ENCODE measurements around the gene NNT.
A peak's percentile ranks its signal among the peaks of the same experiment; 100 is the strongest.

The NNT gene

DNA sequence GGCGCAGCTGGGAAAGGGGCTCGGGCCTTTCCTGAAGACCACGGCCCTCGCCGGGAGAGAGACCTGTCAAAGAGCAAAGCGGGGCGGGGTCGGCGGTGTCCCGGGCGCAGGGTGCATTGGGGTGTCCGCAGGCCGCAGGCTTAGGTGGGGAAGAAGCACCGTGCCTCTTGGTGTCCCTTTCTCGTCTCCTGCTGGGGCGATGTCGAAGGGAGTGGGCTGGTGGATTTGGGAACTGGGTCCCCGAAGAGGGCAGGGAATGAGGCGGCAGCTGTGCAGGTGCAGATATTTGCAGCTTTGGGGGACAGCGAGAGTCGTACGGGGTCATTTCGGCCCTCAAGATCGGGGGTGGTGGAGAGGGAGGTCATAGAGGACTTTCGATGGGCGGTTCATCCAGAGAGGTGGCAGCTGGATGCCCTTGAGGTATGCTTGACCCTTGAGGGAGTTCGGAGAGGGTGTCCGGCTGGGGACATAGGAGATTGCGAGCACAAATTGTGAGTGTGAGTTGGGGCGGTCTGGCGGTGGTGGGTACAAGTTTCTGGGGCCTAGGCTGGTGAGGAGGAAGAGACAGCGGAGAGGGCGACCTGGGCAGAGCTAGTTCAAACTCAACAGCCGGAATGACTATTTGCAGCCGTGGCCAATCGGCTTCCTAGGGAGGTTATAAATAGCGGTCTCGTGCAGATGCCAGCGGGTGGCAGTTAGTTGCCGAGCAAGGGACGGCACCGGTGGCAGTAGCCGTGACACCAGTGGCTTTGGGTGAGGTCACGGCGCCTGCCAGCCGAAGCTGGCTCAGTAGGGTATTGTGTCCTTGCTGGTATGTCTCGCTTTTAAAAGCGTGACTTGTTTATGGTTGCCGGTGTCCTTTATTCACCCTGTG, 601 bp downstream of the NNT start:
- Histone ChIP-seq H3K4me1 (ENCODE audit: insufficient read depth, insufficient read length) (no peaks in the 10 kb centered on the region), H3K9me3 (ENCODE audit: insufficient read depth, low read length) (peaks cover 15% of the 10 kb centered on the region), H3K9ac (ENCODE audit: insufficient read length, low read depth) (peak overlapping the region; percentile 74), H3K4me3 (ENCODE audit: insufficient read length, low read depth) (peak overlapping the region; percentile 62), H3K27me3 (ENCODE audit: insufficient read depth, insufficient read length) (no peaks in the 10 kb centered on the region), H3K36me3 (ENCODE audit: insufficient read depth, insufficient read length, low read length) (no peaks in the 10 kb centered on the region)
- no peak for DNase-seq (ENCODE audit: low read depth, low spot score)
- TF ChIP-seq SUZ12 (IDR thresholded peaks at IDR 0.05; ENCODE audit: extremely low read depth, insufficient read depth, insufficient read length) = no peak
- TF ChIP-seq ZNF274 (IDR thresholded peaks at IDR 0.05; ENCODE audit: low read depth, low read length) = no peak
- no peak for TF ChIP-seq YY1 (IDR thresholded peaks at IDR 0.05; ENCODE audit: insufficient read depth, insufficient read length)

DNA sequence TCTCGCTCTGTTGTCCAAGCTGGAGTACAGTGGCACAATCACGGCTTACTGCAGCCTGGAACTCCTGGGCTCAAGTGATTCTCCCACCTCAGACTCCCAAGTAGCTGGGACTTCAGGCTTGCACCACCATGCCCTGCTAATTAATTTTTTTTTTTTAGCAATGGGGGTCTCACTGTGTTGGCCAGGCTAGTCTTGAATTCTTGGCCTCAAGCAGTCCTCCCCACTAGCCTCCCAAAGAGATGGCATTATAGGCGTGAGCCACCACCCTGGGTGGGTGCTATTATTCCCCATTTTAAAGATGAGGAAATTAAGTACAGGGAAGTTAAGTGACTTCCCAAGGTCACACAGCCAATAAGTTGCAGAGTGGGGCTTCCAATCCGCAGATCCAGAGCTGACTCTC, 1.7 kb downstream of the NNT start:
- Histone ChIP-seq H3K36me3 (ENCODE audit: insufficient read depth, insufficient read length, low read length) (peaks cover 7% of the 10 kb centered on the region), H3K4me3 (ENCODE audit: insufficient read length, low read depth) (no peak overlapping the region), H3K27me3 (ENCODE audit: insufficient read depth, insufficient read length) (no peaks in the 10 kb centered on the region), H3K9ac (ENCODE audit: insufficient read length, low read depth) (no peak overlapping the region), H3K9me3 (ENCODE audit: insufficient read depth, low read length) (peaks cover 15% of the 10 kb centered on the region), H3K4me1 (ENCODE audit: insufficient read depth, insufficient read length) (no peaks in the 10 kb centered on the region)
- DNase-seq (ENCODE audit: low read depth, low spot score) = no peak
- TF ChIP-seq SUZ12 (IDR thresholded peaks at IDR 0.05; ENCODE audit: extremely low read depth, insufficient read depth, insufficient read length) (no peak), ZNF274 (IDR thresholded peaks at IDR 0.05; ENCODE audit: low read depth, low read length) (no peak), YY1 (IDR thresholded peaks at IDR 0.05; ENCODE audit: insufficient read depth, insufficient read length) (no peak)

DNA sequence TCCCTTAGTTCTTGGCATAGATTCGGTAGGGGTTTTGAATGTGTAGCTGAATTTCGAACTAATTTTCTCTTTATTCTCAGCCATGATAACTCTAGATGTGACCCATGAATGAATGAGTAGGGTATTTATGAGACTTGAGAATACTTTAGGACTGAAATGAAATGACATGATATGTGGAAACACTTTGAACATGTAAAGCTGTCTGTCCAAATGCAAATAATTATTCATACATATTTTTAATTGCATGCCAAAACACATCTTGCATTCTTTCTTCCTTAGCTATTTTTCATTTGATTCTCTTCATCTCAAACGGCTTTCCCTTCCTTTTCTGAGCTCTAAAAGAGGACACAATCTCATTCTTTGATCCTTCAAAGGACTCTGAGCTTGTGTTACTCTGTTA, 3.4 kb downstream of the NNT start:
- TF ChIP-seq SUZ12 (IDR thresholded peaks at IDR 0.05; ENCODE audit: extremely low read depth, insufficient read depth, insufficient read length) = no peak
- Histone ChIP-seq H3K4me3 (ENCODE audit: insufficient read length, low read depth) (no peak overlapping the region), H3K36me3 (ENCODE audit: insufficient read depth, insufficient read length, low read length) (peaks cover 16% of the 10 kb centered on the region), H3K9ac (ENCODE audit: insufficient read length, low read depth) (no peak overlapping the region), H3K4me1 (ENCODE audit: insufficient read depth, insufficient read length) (no peaks in the 10 kb centered on the region), H3K27me3 (ENCODE audit: insufficient read depth, insufficient read length) (no peaks in the 10 kb centered on the region), H3K9me3 (ENCODE audit: insufficient read depth, low read length) (peaks cover 15% of the 10 kb centered on the region)
- no peak for DNase-seq (ENCODE audit: low read depth, low spot score)

DNA sequence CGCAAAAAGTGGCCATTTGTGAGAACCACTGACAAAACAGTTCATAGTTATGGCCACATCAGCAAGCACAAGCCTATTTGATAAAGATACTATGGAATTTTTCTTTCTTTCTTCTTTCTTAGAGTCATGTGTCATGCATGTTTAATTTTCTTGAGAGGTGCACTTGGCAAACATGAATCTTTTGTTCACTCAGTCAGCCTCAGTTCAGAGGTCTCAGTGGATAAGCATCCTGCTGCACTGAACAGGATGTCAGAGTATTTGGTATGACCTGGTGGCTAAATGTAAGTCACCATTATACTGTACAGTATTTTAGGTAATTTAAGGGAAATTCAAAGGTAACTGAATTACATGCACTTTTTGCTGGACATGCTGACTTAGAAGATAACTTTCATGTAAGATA, 5.4 kb downstream of the NNT start:
- TF ChIP-seq YY1 (IDR thresholded peaks at IDR 0.05; ENCODE audit: insufficient read depth, insufficient read length) (no peak), ZNF274 (IDR thresholded peaks at IDR 0.05; ENCODE audit: low read depth, low read length) (no peak), SUZ12 (IDR thresholded peaks at IDR 0.05; ENCODE audit: extremely low read depth, insufficient read depth, insufficient read length) (no peak)
- H3K4me1 ChIP-seq (ENCODE audit: insufficient read depth, insufficient read length) = no peaks in the 10 kb centered on the region
- H3K4me3 ChIP-seq (ENCODE audit: insufficient read length, low read depth) = no peak overlapping the region
- no peak overlapping the region for H3K9ac ChIP-seq (ENCODE audit: insufficient read length, low read depth)
- peaks cover 26% of the 10 kb centered on the region for H3K36me3 ChIP-seq (ENCODE audit: insufficient read depth, insufficient read length, low read length)
- no peak for DNase-seq (ENCODE audit: low read depth, low spot score)
- peaks cover 15% of the 10 kb centered on the region for H3K9me3 ChIP-seq (ENCODE audit: insufficient read depth, low read length)
- H3K27me3 ChIP-seq (ENCODE audit: insufficient read depth, insufficient read length) = no peaks in the 10 kb centered on the region

DNA sequence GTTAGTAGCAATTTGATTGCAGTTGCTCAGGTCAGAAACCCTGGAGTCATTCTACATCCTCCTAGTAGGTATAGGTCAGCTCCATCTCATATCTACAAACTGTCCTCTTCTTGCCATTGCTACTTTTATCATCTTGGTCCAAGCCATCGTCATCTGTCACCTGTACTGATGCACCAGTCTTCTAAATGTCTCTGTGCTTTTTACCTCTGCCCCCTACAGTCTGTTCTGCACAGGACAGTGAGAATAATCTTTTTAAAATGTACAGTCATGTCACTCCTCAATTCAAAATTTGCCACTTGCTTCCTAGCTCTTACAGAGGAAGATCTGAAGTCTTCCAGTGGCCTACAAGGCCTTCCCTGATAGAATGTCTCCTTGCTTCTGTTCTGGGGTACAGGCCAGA, 6.8 kb downstream of the NNT start:
- Histone ChIP-seq H3K9ac (ENCODE audit: insufficient read length, low read depth) (no peak overlapping the region), H3K27me3 (ENCODE audit: insufficient read depth, insufficient read length) (no peaks in the 10 kb centered on the region), H3K4me1 (ENCODE audit: insufficient read depth, insufficient read length) (no peaks in the 10 kb centered on the region), H3K4me3 (ENCODE audit: insufficient read length, low read depth) (no peak overlapping the region), H3K36me3 (ENCODE audit: insufficient read depth, insufficient read length, low read length) (peaks cover 34% of the 10 kb centered on the region), H3K9me3 (ENCODE audit: insufficient read depth, low read length) (peaks cover 15% of the 10 kb centered on the region)
- TF ChIP-seq ZNF274 (IDR thresholded peaks at IDR 0.05; ENCODE audit: low read depth, low read length) (no peak), YY1 (IDR thresholded peaks at IDR 0.05; ENCODE audit: insufficient read depth, insufficient read length) (no peak), SUZ12 (IDR thresholded peaks at IDR 0.05; ENCODE audit: extremely low read depth, insufficient read depth, insufficient read length) (no peak)
- no peak for DNase-seq (ENCODE audit: low read depth, low spot score)

DNA sequence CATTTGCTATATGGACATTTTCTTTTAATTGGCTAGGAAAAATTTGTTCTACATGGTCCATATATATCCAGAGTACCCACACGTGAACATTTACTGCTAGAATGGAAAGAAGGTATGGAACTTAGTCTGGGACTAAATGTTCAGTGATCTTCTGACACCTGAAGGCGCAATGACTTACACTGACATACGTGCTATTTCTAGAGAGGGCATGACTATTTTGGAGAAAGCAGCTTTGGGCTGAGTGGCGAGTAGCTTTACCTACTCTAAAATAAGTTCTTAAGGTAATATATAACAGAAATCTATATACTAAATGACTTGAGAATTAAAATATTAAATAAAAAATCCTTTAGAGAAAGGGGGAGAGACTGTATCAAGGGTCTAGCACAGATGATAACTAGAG, 10.4 kb downstream of the NNT start:
- TF ChIP-seq YY1 (IDR thresholded peaks at IDR 0.05; ENCODE audit: insufficient read depth, insufficient read length) = no peak
- Histone ChIP-seq H3K9me3 (ENCODE audit: insufficient read depth, low read length) (no peaks in the 10 kb centered on the region), H3K27me3 (ENCODE audit: insufficient read depth, insufficient read length) (no peaks in the 10 kb centered on the region), H3K36me3 (ENCODE audit: insufficient read depth, insufficient read length, low read length) (peaks cover 48% of the 10 kb centered on the region), H3K9ac (ENCODE audit: insufficient read length, low read depth) (no peak overlapping the region), H3K4me1 (ENCODE audit: insufficient read depth, insufficient read length) (no peaks in the 10 kb centered on the region), H3K4me3 (ENCODE audit: insufficient read length, low read depth) (no peak overlapping the region)
- no peak for DNase-seq (ENCODE audit: low read depth, low spot score)

DNA sequence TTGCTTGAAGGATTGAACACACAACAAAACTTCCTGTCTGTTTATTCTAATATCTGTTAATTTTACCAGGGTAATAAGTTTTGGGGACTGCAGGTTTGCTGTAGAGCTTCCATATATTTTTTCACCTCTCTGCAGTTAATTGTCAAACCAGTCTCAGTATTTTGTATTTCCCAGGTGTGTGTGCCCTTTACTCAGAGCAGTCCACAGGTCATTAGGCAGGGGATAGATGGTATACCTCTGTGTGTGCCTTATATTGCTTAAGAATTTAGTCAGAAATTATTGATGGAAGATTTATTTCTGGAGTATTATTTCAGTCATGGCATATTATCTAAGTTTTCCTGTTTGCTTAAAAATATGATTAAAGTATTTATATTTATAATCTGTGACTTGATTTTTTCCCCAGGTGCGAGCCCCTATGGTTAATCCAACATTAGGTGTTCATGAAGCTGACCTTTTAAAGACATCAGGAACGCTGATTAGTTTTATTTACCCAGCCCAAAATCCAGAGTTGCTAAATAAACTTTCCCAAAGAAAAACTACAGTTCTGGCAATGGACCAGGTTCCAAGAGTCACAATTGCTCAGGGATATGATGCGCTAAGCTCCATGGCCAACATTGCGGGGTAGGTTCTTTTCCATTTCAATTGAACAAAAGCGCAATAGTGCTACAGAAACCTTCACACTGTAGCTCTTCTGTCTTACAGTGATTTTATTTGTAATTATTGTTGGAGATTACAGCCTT, 12.6 kb downstream of the NNT start:
- DNase-seq (ENCODE audit: low read depth, low spot score) = no peak
- no peak for TF ChIP-seq ZNF274 (IDR thresholded peaks at IDR 0.05; ENCODE audit: low read depth, low read length)
- no peak for TF ChIP-seq YY1 (IDR thresholded peaks at IDR 0.05; ENCODE audit: insufficient read depth, insufficient read length)
- TF ChIP-seq SUZ12 (IDR thresholded peaks at IDR 0.05; ENCODE audit: extremely low read depth, insufficient read depth, insufficient read length) = no peak
- no peak overlapping the region for H3K4me3 ChIP-seq (ENCODE audit: insufficient read length, low read depth)
- no peaks in the 10 kb centered on the region for H3K27me3 ChIP-seq (ENCODE audit: insufficient read depth, insufficient read length)
- no peaks in the 10 kb centered on the region for H3K9me3 ChIP-seq (ENCODE audit: insufficient read depth, low read length)
- H3K36me3 ChIP-seq (ENCODE audit: insufficient read depth, insufficient read length, low read length) = peaks cover 37% of the 10 kb centered on the region
- no peaks in the 10 kb centered on the region for H3K4me1 ChIP-seq (ENCODE audit: insufficient read depth, insufficient read length)
- no peak overlapping the region for H3K9ac ChIP-seq (ENCODE audit: insufficient read length, low read depth)

All from NT2/D1 (cell line).